ENCODE results near the gene RAB11FIP4.

Gene RAB11FIP4

DNA sequence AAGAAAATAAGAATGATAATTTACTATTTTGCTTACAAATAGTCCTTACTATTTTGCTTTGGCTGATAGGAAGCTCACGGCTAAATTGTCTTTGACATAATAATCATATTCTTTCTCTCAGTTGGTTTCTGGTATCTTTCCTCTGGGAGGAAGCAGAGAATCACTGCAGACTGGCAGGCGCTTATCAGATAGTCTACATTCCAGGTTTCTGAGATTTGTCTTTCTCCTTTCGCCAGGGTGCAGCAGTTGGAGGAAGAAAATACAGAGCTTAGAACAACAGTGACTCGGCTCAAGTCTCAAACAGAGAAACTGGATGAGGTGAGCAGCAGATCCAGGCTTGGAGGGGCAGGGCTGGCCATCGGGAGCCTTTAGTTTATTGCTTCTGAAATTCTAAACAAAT, 136.1 kb downstream of the RAB11FIP4 start:
- no peak for DNase-seq

DNA sequence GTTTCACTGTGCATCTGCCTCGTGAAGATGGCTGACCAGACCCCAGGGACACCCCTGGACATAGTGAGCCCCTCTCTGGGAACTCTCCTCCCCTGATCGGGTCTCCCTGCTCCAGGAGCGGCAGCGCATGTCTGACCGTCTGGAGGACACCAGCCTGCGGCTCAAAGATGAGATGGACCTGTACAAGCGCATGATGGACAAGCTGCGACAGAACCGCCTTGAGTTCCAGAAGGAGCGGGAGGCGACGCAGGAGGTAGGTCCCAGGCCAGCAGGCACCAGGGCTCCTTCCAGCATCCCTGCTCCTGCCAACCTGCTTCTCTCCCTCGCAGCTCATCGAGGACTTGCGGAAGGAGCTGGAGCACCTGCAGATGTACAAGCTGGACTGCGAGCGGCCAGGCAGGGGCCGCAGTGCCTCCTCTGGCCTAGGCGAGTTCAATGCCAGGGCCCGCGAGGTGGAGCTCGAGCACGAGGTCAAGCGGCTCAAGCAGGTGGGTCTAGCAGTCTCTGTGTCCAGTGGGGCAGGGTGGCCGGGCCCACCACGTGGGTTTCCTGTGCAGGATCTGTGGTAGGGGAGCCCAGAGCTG, 136.9 kb downstream of the RAB11FIP4 start:
- no peak for DNase-seq

DNA sequence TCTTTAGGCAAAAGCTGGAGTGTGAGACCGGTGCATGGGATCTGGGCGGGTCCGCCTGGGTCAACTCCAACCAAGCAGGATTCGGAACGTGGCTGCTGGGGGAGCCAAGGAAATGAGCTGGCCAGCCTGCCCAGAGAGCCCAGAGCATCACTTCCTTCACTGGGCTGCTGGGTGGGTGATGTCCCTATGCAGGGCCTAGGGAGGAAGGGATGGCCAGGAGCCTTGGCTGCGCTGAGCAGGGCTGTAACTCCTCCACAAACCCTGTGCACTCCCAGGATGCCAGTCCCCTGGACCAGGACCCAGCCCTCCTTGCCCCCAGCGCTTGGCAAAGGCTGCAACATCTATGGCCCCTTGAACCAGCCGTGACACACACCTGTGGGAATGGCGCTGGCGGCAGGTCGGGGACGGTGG, 138.4 kb downstream of the RAB11FIP4 start:
- DNase-seq = no peak

DNA sequence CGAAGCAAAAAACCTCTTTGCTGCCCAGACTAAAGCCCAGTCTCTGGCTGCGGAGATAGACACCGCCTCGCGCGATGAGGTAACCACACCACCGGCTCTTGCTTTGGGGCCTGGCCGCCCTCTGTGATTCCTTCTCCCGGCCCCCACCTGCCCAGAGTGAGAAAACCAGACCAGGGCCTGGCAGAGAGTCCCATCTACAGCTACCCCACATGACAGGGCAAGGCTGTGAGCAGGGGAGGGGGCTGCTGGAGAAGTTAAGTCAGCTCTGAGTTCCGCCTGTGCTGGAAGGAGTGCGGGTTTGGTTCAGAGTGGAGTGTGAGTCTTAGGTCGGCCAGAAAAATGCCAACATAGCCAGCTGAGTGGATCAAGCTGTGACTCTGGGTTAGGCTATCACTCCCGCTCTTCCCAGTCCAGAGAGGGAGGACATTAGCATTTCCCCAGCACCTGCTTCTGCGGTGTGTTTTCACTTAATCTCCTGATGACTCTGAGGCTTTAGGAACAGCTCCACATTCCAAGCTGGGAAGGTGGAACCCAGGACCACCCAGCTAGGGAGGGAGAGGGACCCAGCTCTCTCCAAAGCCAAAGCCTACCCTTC, 139.0 kb downstream of the RAB11FIP4 start:
- no peak for DNase-seq

DNA sequence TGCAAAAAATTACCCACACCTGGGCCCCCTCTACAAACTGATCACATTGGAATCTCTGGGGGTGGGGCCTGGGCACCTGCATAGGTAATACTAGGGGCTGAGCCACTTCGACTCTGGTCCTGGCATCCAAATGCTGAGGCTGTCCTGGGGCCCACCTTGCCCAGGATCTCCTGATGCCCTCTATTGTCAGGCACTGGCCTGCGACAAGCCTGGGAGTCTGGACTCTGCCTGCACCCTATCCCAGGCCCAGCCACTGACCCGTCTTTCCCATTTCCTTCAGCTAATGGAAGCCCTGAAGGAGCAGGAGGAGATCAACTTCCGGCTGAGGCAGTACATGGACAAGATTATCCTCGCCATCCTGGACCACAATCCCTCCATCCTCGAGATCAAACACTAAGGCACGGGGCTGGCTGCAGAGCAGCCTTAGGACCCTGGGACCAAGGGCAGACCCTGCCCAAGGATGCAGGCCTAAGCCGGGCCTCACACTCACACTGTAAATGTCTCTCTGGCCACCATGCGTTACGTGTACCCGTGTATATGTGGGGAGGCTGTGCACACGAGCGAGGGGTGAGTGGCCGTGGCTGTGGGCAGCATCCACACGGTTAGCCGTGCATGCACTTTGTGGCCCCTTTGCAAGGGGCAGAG, 140.0 kb downstream of the RAB11FIP4 start:
- DNase-seq = no peak

DNA sequence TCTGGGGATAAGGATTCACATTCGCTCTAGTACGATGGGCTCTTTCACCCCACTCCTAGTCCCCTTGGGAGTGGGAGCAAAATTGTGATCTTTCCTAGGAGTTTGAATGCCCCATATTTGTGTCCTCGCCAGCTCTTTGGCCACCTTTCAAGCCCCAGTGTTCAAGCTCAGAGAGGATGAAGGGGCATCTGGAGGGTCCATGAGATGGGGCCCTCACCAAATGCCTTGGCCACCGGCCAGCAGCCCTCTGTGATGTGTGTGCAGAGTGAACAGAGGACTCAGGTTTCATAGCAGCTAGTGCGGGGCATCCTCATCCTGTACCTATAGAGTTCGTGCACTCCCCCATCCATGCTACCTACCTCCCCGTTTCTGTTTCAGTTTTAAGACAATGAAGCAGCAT, 140.6 kb downstream of the RAB11FIP4 start:
- DNase-seq = no peak

DNA sequence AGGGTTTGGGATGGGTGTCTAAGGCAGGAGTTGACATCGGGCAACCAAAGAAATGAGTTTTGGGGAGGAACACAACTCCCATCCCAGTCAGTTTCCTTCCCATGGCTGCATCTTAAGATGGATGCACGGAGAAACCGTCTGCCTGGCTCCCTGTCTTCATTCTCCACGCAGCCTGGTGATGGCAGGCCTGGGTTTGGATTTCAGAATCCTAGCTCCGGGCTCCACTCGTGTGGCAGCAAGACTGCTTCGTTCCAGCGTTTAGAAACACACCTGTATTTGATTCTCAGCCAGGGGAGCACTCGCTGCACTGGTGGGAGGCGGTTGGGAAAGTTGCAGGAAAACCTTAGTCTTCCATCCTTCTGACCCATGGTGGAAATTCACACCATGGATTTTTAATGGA, 141.1 kb downstream of the RAB11FIP4 start:
- no peak for DNase-seq

DNA sequence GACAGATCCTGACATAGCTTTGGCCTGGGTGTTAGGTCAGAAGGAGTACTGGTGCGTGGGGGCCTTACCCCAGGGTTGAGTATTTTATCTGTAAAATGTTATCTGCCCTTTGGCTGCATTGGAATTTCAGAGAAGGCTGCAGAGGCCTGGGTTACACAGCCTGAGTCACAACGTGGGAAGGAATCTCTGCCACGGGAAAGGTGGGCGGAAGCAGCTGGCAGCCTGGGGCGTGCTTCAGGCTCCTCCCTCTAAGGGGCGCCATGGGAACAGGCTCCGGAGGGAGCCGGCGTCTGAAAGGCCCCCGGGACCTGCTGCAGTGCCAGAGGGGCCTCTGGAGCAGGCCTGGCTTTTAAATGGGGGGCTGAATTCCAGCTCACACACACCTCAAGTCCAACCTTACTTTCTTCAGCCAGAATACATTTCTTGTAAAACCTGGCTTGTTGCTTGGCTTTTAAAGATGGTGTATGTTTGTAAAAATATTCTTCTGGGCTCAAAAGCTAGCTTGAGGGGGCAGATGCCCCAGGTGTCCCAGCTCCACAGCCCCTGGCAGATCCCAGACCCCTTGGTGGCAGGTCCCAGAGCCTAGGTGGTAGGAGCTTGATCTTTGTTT, 142.2 kb downstream of the RAB11FIP4 start:
- DNase-seq = no peak

DNA sequence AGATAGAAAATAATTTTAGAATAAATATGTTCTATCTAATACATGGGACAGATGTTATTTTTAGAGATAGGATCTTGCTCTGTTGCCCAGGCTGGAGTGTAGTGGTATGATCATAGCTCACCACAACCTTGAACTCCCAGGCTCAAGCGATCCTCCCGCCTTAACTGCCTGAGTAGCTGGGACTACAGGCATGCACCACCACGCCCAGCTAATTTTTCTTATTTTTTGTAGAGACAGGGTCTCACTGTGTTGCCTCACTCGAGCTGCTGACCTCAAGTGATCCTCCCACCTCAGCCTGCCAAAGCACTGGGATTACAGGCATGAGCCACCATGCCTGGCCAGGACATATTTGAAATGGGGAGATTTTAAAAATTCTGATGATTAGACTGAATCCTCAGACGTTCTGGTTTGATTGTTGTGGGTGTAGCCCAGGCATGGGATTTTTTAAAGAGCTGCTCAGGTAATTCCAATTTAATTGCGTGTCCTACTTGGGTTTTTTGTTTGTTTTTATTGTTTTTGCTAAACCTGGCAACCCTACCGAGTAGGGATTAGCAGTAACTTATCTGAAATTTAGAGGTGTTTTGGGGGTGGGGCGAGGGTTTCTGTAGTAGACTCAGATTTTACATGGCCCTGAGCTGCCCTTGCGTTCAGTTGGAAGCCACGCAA, 142.9 kb downstream of the RAB11FIP4 start:
- DNase-seq = no peak

DNA sequence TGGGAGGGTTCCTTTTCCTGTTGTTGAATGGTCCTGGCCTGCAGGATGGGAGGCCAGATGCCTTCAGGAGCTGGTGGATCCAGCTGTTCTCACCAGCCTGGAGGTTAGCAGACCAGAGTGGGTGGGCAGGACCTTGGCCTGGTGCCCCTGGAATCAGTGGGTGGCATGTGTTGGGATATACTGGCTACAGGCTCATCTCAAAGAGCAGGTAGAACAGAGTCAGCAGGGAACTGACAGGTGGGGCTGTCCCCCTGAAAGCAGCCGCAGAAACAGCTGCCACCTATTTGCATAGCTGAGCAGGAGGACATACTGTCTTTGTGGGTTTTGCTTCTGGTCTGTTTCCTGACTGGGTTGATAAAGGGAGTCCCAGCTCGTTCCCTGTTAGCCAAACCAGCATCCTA, 144.1 kb downstream of the RAB11FIP4 start:
- no peak for DNase-seq

DNA sequence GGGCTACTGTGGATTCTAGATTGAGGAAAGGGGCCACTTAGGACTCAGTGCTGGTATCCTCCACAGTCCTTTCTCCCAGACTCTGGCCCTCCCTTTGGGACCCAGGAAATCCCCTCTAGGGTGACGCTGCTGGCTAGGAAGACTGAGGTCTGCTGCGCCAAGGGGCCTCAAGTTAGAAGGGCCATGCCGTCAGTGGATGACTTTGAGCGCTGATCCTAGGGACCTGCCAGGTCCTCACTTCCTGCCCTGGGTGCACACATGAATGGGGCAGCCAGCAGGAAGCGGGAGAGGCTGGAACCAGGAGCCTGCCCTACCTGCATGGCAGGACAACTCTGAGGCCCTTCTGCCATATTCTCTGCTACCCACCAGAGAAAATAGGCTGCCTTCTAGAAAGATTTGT, 145.0 kb downstream of the RAB11FIP4 start:
- no peak for DNase-seq

DNA sequence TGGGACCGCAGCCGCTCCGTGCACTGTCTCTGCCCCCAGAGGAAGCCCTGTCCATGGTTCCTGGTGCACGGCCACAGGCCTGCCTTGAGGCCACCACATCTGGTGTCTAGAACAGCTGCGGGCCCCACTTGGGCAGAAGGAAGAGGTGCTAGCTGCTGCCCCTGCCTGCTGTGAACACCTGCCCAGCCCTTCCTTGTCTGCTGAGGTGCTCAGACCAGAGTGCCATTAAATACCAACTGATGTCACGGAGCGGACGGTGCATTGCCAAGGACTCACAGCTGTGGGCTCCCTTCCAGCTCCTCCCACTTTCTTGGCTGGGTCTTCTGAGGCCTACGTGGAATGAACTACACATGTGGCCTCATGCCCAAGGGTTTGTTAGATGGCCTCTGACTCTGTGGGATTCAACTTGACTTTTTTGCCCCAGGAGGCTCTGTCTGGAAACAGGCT, 146.1 kb downstream of the RAB11FIP4 start:
- no peak for DNase-seq

DNA sequence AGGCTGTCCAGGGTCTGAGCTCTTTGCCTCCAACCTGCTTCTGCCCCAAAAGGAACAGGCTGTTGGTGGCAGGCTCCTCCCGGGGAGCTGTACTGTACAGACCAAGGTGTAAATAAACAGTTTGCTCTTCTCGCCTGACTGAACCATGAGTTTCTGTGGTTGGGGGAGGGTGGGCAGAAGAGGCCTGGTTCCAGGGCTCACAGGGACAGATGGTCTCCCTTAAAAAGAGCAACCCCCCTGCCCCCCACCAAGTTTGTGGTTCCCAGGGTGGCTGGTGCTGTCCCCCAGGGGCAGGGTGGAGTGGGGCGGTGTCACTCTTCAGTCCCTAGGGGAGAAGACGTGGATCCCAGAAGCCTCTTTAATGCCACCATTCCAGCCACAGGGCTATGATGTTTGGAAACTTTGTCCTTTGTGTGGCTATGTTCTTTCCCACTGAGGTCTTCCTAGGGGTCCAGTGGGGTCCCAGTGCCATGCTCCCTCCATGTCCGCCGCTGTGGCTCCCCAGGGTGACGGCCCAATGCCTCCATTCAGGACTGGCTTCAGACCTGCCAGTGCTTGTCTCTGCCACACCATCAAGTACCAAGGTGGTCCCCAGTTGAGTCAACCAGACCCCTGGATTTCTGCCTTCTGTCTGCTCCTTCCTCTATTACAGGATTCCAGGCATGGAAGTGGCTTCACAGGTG, 146.7 kb downstream of the RAB11FIP4 start:
- no peak for DNase-seq

DNA sequence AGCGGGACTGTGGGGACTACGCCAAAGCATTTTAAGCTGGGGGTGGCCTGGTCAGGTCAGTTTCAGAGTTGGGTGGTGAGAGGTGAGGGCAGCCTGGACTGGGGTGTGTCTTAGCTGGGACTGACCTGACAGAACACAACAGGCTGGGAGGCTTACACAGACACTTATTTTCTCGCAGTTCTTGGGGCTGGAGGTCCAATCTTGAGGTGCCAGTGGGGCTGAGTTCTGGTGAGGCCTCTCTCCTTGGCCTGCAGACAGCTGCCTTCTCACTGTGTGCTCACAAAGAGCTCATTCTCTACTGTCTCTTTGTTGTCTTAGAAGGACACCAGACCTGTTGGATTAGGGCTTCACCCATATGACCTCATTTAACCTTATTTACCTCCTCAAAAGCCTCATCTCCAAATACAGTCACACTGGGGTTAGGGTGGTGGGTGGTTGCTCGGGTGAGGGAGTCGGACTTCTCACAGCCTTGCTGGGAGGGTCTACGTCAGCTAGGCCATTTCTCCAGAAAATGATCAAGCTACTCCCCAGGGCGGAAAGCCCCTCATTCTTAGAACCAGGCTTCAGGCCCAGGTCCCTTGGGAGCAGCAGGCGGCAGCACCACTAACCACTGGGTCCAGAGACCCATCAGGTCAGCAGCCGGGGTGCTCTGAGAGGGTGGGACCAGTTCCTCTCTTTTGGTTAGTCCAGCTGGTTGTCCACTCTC, 149.3 kb downstream of the RAB11FIP4 start:
- DNase-seq = no peak

DNA sequence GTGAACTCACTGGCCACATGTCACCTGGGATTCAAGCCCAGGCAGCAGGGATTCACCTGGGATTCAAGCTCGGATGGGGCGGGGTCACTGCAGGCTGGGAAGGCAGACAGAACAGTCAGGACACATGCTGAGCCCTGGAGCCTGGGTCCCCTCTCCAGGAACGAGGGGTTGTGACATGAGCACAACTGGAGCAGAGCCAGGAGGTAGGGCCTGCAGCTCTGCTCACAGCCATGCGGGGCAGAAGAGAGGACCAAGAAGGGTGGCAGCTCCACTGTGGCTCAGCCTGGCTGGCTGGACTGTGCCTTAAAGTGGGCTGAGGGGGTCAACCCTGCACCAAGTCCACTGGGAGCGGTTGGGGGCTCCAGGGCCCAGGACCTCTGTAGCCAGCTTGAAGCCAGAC, 150.1 kb downstream of the RAB11FIP4 start:
- DNase-seq = no peak

DNA sequence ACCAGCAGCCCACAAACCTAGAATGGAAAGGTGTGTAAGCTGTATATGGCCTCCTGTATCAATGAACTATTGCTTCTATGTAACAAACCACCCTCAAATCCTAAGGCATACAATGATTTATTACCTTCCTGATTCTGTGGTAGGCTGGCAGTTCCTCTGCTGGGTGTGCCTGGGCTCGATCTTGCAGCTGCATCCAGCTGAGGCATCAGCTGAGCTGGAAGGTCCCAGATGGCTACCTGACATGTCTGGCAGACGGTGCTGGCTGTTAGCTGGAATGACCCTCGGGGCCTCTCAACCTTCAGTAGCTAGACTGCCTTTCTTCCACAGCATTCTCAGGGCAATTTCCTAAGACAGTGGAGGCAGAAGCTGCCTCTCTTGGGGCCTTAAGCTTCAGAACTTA, 152.7 kb downstream of the RAB11FIP4 start:
- DNase-seq = no peak

DNA sequence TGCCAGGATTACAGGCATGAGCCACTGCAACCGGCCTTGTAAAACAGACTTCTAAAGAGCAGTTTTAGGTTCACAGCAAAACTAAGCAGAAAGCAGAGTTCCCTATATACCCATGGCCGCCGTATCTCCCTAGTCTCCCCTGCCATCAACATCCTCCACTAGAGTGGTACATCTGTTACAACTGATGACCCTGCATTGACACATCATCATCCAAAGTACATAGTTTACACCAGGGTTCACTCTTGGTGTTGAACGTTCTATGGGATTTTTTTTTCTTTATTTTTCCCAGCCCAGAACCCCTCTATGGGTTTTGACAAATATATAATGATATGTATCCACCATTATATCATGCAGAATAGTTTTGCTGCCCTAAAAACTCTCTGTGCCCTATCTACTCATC, 155.2 kb downstream of the RAB11FIP4 start:
- DNase-seq = no peak

DNA sequence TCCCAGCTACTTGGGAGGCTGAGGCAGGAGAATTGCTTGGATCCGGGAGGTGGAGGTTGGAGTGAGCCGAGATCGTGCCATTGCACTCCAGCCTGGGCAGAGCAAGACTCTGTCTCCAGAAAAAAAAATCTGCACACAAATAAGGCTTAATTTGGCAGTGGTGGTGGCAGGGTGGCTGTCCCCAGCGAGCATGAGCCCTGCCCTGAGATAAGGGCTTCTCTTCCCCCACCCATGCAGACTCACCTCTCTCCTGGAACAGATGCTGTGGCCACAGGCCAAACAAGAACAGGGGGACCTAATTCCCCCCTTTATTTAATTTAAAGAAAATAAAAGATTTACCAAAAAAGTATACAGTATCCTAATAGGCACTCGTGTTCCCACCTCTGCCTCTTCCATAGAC, 157.2 kb downstream of the RAB11FIP4 start:
- no peak for DNase-seq

DNA sequence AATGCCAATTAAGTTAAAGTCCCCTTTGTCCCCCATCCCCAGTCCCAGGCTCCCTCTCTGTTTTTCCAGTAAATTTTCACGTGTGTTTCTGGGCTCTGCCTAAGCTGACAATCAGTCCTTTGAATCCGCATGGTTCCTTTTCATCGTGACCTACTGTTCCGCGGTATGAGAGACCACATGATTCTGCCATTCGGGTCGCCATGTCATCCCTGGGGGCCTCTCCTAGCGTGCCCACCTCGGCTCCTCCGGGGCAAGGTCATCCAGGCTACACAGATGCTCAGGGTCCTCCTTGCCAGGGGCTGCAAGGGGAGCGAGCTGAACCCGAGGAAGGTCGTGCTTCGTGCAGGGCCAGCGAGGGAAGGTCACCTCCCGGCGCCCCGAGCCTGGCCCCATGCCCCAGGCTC, 157.6 kb downstream of the RAB11FIP4 start:
- DNase-seq = no peak

DNA sequence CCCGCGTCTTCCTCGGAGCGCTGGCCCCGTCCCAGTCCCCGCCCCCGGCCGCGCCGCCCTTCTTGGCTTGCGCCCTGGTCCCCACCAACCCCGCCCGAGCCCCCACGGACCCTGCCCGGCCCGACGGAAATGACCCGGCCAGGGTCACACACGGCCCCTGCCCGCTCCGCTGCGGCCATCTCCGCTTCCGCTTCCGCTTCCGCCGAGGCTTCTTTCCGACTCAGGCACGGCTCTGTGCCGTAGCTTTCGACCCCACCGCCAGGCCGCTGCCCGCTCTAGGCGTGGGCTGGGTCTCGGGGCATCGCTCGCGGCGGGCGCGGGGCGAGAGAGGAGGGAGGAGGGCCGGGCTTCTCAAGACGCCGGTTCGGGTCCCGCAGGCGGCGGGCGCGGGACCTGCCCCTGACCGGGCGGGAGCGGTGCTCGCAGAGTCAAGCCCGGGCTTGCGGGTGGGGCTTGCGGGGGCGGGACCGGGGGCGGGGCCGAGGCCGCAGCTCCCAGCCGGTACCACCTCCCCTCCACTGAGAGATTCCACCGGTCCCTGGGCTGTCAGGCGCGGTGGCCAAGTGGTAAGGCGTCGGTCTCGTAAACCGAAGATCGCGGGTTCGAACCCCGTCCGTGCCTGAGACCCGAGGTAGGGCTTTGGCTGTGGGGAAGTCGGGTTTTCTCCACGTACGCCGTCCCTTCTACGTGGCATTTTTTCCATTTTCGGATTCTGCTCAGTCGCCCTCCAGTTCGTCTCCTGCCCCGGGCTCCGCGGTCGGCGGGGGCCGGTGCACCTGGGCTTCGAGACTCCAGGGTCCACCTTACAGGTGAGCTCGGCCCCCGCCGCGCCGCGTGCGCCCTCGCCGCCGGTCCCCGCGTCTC, 158.3 kb downstream of the RAB11FIP4 start:
- DNase-seq = peak; percentile 85

DNA sequence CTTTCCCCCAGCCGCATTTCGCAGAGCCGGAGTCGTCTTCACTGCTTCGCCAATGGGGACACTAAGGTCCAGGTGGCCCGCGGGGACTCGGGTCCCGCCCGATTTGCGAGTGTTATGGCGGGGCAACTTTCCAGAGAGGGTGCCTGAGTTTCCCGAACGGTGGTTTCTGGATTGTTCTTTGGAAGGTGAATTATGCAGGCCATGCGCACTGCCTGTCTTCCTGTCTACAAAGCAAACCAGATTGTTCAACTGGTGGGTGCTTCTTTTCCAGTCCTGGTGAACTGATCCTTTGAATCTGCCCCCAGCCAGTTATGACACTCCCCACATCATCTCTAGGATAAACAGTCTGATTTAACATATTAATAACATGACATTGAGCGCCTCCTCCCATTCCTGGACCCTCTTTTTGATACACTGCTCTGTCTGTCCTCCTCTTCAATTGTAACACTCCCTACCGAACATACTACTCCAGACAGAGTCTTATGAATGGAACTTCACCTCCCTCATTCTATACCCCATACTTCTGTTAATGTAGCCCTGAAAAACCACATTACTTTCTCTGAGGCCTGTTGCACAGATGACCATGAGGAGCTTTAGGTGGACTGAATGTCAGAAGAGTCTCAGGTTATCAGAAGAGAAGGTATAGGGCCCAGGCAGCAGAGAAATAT, 159.0 kb downstream of the RAB11FIP4 start:
- no peak for DNase-seq
